Osteocyte (in vitro differentiated cells): ENCODE measurements around the gene SIPA1. TPM values are rescaled to one million over a fixed set of nuclear protein-coding genes. Genes with fewer than 3 reads are reported as not detected.
"Not testable (repeated sequence)": the region's sequence is repeated elsewhere in the genome, so short reads cannot be mapped to it uniquely, and the experiment has no call there.

ENCODE experiments used
- DNase-seq: peaks from one replicate; pipeline ENCODE4 v3.0.0; 2021; ENCODE audit warnings: mixed read lengths; ENCODE audit not compliant: unreplicated experiment; ENCODE audit errors: extremely low spot score
- H3K27ac Mint-ChIP-seq: one replicate; pipeline ENCODE4 v1.8.0; 2021; ENCODE audit warnings: mild to moderate bottlenecking, mixed read lengths; ENCODE audit not compliant: unreplicated experiment
- H3K27me3 Mint-ChIP-seq: one replicate; pipeline ENCODE4 v1.8.0; 2021; ENCODE audit warnings: mixed read lengths; ENCODE audit not compliant: unreplicated experiment
- H3K36me3 Mint-ChIP-seq: one replicate; pipeline ENCODE4 v1.8.0; 2021; ENCODE audit warnings: mixed read lengths; ENCODE audit not compliant: unreplicated experiment
- H3K4me1 Mint-ChIP-seq: one replicate; pipeline ENCODE4 v1.8.0; 2021; ENCODE audit warnings: mixed read lengths; ENCODE audit not compliant: unreplicated experiment
- H3K4me3 Mint-ChIP-seq: one replicate; pipeline ENCODE4 v1.8.0; 2021; ENCODE audit warnings: mild to moderate bottlenecking, moderate library complexity, mixed read lengths; ENCODE audit not compliant: unreplicated experiment
- H3K9me3 Mint-ChIP-seq: one replicate; pipeline ENCODE4 v1.8.0; 2021; ENCODE audit warnings: mixed read lengths; ENCODE audit not compliant: unreplicated experiment
- CTCF ChIP-seq: fragments of 200-600 bp; sonication (generic); IDR thresholded peaks from 2 replicates; pipeline ENCODE4 v1.5.0; 2021; ENCODE audit warnings: antibody characterized with exemption, mild to moderate bottlenecking, moderate library complexity
- total RNA-seq: library from RNA; stranded (reverse); gene quantifications from 2 replicates; pipeline ENCODE4 v1.2.1, GENCODE V29; 2021

SIPA1 gene
- total RNA-seq, 1 donor from 2014 or later = 34.7 TPM

GRCh38 chr11:65680192-65680743 is 42.4 kb downstream of the SIPA1 start:
- Mint-ChIP-seq H3K9me3 (no peaks in the 10 kb centered on the region), H3K4me3 (no peak overlapping the region), H3K4me1 (no peaks in the 10 kb centered on the region), H3K27me3 (peaks cover 19% of the 10 kb centered on the region), H3K27ac (no peak overlapping the region), H3K36me3 (no peaks in the 10 kb centered on the region)
- DNase-seq = no peak
- no peak for TF ChIP-seq CTCF

- H3K4me3 Mint-ChIP-seq, H3K27ac Mint-ChIP-seq, H3K4me1 Mint-ChIP-seq, DNase-seq, H3K36me3 Mint-ChIP-seq, H3K9me3 Mint-ChIP-seq: not testable (repeated sequence)
- peaks cover 25% of the 10 kb centered on the region for H3K27me3 Mint-ChIP-seq
Measured at GRCh38 chr11:65683480-65683879, 45.6 kb downstream of the SIPA1 start.

GRCh38 chr11:65685981-65686380 is 48.1 kb downstream of the SIPA1 start:
- Mint-ChIP-seq H3K9me3 (no peaks in the 10 kb centered on the region), H3K4me3 (no peak overlapping the region), H3K27ac (no peak overlapping the region), H3K4me1 (no peaks in the 10 kb centered on the region), H3K36me3 (no peaks in the 10 kb centered on the region), H3K27me3 (peaks cover 25% of the 10 kb centered on the region)
- TF ChIP-seq CTCF = no peak
- DNase-seq = no peak

GRCh38 chr11:65691847-65692246 is 53.9 kb downstream of the SIPA1 start:
- not testable (repeated sequence) for H3K27ac Mint-ChIP-seq, H3K9me3 Mint-ChIP-seq, H3K4me1 Mint-ChIP-seq, DNase-seq, H3K4me3 Mint-ChIP-seq, H3K36me3 Mint-ChIP-seq
- peaks cover 10% of the 10 kb centered on the region for H3K27me3 Mint-ChIP-seq

GRCh38 chr11:65692367-65692766 is 54.5 kb downstream of the SIPA1 start:
- Mint-ChIP-seq H3K9me3 (no peaks in the 10 kb centered on the region), H3K4me3 (no peak overlapping the region), H3K36me3 (no peaks in the 10 kb centered on the region), H3K27me3 (peaks cover 10% of the 10 kb centered on the region), H3K4me1 (no peaks in the 10 kb centered on the region), H3K27ac (no peak overlapping the region)
- TF ChIP-seq CTCF = no peak
- no peak for DNase-seq

- Mint-ChIP-seq H3K27ac (no peak overlapping the region), H3K9me3 (no peaks in the 10 kb centered on the region)
Measured at GRCh38 chr11:65695459-65696241, 57.7 kb downstream of the SIPA1 start.

More at GRCh38 chr11:65695459-65696241, 57.7 kb downstream of the SIPA1 start:
- peaks cover 29% of the 10 kb centered on the region for H3K27me3 Mint-ChIP-seq
- H3K4me3 Mint-ChIP-seq = no peak overlapping the region
- H3K4me1 Mint-ChIP-seq = no peaks in the 10 kb centered on the region
- H3K36me3 Mint-ChIP-seq = no peaks in the 10 kb centered on the region
- DNase-seq = no peak
- TF ChIP-seq CTCF = no peak
